Neural crest cell (in vitro differentiated cells): ENCODE results near the gene TTLL7. TPM values are rescaled to one million over a fixed set of nuclear protein-coding genes. Genes with fewer than 3 reads are reported as not detected.
"Not testable (repeated sequence)": the region's sequence is repeated elsewhere in the genome, so short reads cannot be mapped to it uniquely, and the experiment has no call there.

ENCODE experiments used
- DNase-seq: peaks from one replicate; pipeline ENCODE4 v3.0.0; 2021; ENCODE audit warnings: low read depth, mixed read lengths, low spot score
- H3K27ac Mint-ChIP-seq: one replicate; pipeline ENCODE4 v1.8.0; 2021; ENCODE audit warnings: mild to moderate bottlenecking, mixed read lengths; ENCODE audit not compliant: unreplicated experiment
- H3K27me3 Mint-ChIP-seq: 2 replicates; pipeline ENCODE4 v1.8.0; 2021; ENCODE audit warnings: low read depth, mild to moderate bottlenecking, mixed read lengths
- H3K36me3 Mint-ChIP-seq: 2 replicates; pipeline ENCODE4 v1.8.0; 2021; ENCODE audit warnings: low read depth, mild to moderate bottlenecking, mixed read lengths
- H3K4me1 Mint-ChIP-seq: 2 replicates; pipeline ENCODE4 v1.8.0; 2021; ENCODE audit warnings: mixed read lengths
- H3K4me3 Mint-ChIP-seq: one replicate; pipeline ENCODE4 v1.8.0; 2021; ENCODE audit warnings: mild to moderate bottlenecking, mixed read lengths
- H3K9me3 Mint-ChIP-seq: 2 replicates; pipeline ENCODE4 v1.8.0; 2021; ENCODE audit warnings: mixed read lengths
- CTCF ChIP-seq: fragments of 200-600 bp; sonication (generic); conservative IDR thresholded peaks from 2 replicates; pipeline ENCODE4 v1.5.0; 2021; ENCODE audit warnings: antibody characterized with exemption, mild to moderate bottlenecking
- total RNA-seq: library from RNA; stranded (reverse); gene quantifications from 2 replicates; pipeline ENCODE4 v1.2.1, GENCODE V29; 2021

TTLL7 gene
- total RNA-seq, 1 donor from 2014 or later = 10.5 TPM

GRCh38 chr1:83917959-83918358 is 81.0 kb downstream of the TTLL7 start:
- Mint-ChIP-seq H3K9me3 (peaks cover 4% of the 10 kb centered on the region), H3K4me3 (no peak overlapping the region), H3K36me3 (peaks cover 17% of the 10 kb centered on the region), H3K4me1 (no peaks in the 10 kb centered on the region), H3K27ac (no peak overlapping the region), H3K27me3 (no peaks in the 10 kb centered on the region)
- no peak for DNase-seq
- TF ChIP-seq CTCF = no peak

GRCh38 chr1:83916094-83916493 is 82.8 kb downstream of the TTLL7 start:
- not testable (repeated sequence) for H3K9me3 Mint-ChIP-seq, H3K4me1 Mint-ChIP-seq, DNase-seq

DNA sequence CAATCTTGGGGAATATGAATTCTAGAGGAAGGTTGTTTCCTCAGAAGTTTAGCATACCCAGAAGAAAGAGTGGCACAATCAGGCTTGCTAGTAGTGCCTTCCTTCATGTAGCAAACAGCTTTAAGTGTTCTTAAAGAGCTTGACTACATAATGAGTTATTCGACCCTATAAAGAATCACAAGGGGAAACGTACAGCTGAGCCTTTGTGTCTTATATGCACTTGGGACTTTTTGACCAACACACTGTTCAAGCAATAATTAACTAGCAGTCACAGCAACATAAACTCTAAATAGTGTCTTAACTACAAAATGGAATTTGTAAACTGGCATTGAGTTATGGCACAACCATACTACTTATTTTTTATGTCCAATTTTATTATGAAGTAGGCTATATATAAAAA is 86.1 kb downstream of the TTLL7 start:
- DNase-seq = no peak
- Mint-ChIP-seq H3K27me3 (no peaks in the 10 kb centered on the region), H3K4me1 (no peaks in the 10 kb centered on the region), H3K9me3 (peaks cover 4% of the 10 kb centered on the region), H3K36me3 (peaks cover 14% of the 10 kb centered on the region), H3K4me3 (no peak overlapping the region), H3K27ac (no peak overlapping the region)
- no peak for TF ChIP-seq CTCF

More at GRCh38 chr1:83916094-83916493, 82.8 kb downstream of the TTLL7 start:
- H3K36me3 Mint-ChIP-seq = peaks cover 17% of the 10 kb centered on the region
- not testable (repeated sequence) for H3K27ac Mint-ChIP-seq, H3K27me3 Mint-ChIP-seq, H3K4me3 Mint-ChIP-seq

GRCh38 chr1:83910461-83910860 is 88.5 kb downstream of the TTLL7 start:
- peaks cover 11% of the 10 kb centered on the region for H3K36me3 Mint-ChIP-seq
- no peaks in the 10 kb centered on the region for H3K27me3 Mint-ChIP-seq
- no peak for DNase-seq
- no peak for TF ChIP-seq CTCF
- H3K4me3 Mint-ChIP-seq = no peak overlapping the region
- no peaks in the 10 kb centered on the region for H3K4me1 Mint-ChIP-seq
- H3K27ac Mint-ChIP-seq = no peak overlapping the region
- peaks cover 4% of the 10 kb centered on the region for H3K9me3 Mint-ChIP-seq

DNA sequence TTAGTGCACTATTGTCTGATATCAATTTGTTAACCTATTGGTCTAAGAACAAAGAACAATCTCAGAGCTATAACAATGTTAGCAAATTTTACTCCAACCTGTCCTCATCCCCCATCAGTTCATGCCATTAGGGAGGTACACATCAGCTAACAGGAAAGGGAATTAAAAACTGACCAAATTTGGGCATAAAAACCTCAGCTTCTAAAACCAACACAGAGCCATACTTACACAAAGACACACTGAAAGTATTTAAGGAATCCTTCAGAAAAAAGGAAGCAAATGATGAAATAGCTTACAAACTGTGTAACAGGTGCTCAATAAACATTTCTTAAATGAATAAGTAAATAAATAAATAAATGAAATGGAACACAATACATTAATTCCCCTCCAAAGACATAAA is 89.2 kb downstream of the TTLL7 start:
- no peak for DNase-seq
- Mint-ChIP-seq H3K4me3 (no peak overlapping the region), H3K27ac (no peak overlapping the region), H3K4me1 (no peaks in the 10 kb centered on the region), H3K36me3 (peaks cover 7% of the 10 kb centered on the region), H3K27me3 (no peaks in the 10 kb centered on the region), H3K9me3 (peaks cover 1% of the 10 kb centered on the region)
- no peak for TF ChIP-seq CTCF

DNA sequence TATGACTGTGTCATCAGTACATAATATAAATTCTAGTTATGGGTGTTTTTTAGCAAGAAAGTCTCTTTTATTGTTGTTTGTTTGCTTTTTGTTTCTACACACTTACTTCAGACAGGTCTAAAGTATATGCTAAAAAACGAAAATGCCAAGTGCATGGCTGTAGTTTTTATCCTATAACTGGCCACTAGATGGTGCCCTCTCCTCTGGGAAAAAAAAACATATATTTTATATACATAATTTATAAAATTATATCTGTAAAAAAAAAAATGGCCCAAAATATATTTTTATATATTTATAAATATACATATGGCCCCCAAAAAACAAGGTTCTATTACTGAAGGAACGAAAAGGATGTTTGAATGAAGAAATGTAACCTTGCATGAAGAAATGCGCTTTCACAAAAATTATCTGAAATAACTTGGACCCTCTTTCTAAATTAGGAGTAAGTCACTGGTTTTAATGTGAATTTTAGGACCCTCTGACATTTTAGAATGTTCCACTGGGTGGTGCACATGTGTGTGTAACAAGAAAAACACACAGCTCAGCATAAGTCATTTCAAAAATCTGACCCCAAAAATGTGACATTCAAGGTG is 93.5 kb downstream of the TTLL7 start:
- H3K9me3 Mint-ChIP-seq = no peaks in the 10 kb centered on the region
- peak; percentile 87 for TF ChIP-seq CTCF
- no peaks in the 10 kb centered on the region for H3K4me1 Mint-ChIP-seq
- no peaks in the 10 kb centered on the region for H3K36me3 Mint-ChIP-seq
- H3K4me3 Mint-ChIP-seq = no peak overlapping the region
- no peak for DNase-seq
- H3K27ac Mint-ChIP-seq = no peak overlapping the region
- H3K27me3 Mint-ChIP-seq = no peaks in the 10 kb centered on the region
